NCI-H2196 treated with DMSO at 0.1 percent for 48 hours (cell line): Measurements from ENCODE around the gene RBM15B.
A peak's percentile ranks its signal among the peaks of the same experiment; 100 is the strongest.
"Not testable (repeated sequence)": the region's sequence is repeated elsewhere in the genome, so short reads cannot be mapped to it uniquely, and the experiment has no call there.

ENCODE experiments used
- DNase-seq: peaks from one replicate; lab custom pipeline; 2025; ENCODE audit not compliant: unreplicated experiment; lab: John Stamatoyannopoulos, UW

RBM15B gene

GRCh38 chr3:51378726-51379125, 12.4 kb upstream of the RBM15B start:
- no peak for DNase-seq

- DNase-seq: no peak
Observed at GRCh38 chr3:51379301-51379700, 11.8 kb upstream of the RBM15B start.

- DNase-seq: no peak
Observed at GRCh38 chr3:51379746-51380455, 11.2 kb upstream of the RBM15B start.

GRCh38 chr3:51380601-51381332, 10.3 kb upstream of the RBM15B start:
- DNase-seq: no peak

- no peak for DNase-seq
Observed at GRCh38 chr3:51381333-51381705, 9.8 kb upstream of the RBM15B start.

- no peak for DNase-seq
Observed at GRCh38 chr3:51382076-51382745, 8.9 kb upstream of the RBM15B start.

- no peak for DNase-seq
Observed at GRCh38 chr3:51382947-51383578, 8.0 kb upstream of the RBM15B start.

GRCh38 chr3:51384055-51384725, 6.9 kb upstream of the RBM15B start:
- DNase-seq: no peak

GRCh38 chr3:51384726-51385473, 6.2 kb upstream of the RBM15B start, which contains the start of gene MANF:
TSS of gene MANF (plus strand) at chr3:51385291. CDS start at chr3:51385343, 52 bp downstream.
- peak; percentile 86 for DNase-seq

GRCh38 chr3:51385621-51386091, 5.4 kb upstream of the RBM15B start:
- DNase-seq: no peak

GRCh38 chr3:51386159-51386851, 4.8 kb upstream of the RBM15B start:
- DNase-seq: no peak

GRCh38 chr3:51386852-51387229, 4.2 kb upstream of the RBM15B start:
- DNase-seq: no peak

GRCh38 chr3:51387281-51387680, 3.8 kb upstream of the RBM15B start:
- DNase-seq: not testable (repeated sequence)

GRCh38 chr3:51388286-51389029, 2.6 kb upstream of the RBM15B start:
- DNase-seq: no peak

- no peak for DNase-seq
Observed at GRCh38 chr3:51389423-51390183, 1.5 kb upstream of the RBM15B start.

- no peak for DNase-seq
Observed at GRCh38 chr3:51390246-51391074, 625 bp upstream of the RBM15B start.
